Hematopoietic multipotent progenitor cell treated with erythropoietin and hydrocortisone succinate and interleukin-3 and kit ligand, for 17 days (in vitro differentiated cells): Measurements from ENCODE around the gene VPS4A.

Experiments used
- DNase-seq: peaks from one replicate; pipeline ENCODE4 v3.0.0-alpha.2; 2015; ENCODE audit warnings: low spot score

Gene VPS4A

GRCh38 chr16:69366431-69366830 is 55.3 kb downstream of the VPS4A start:
- DNase-seq, result no peak

GRCh38 chr16:69367980-69368379 is 56.8 kb downstream of the VPS4A start:
- DNase-seq, result no peak

GRCh38 chr16:69368866-69369265 is 57.7 kb downstream of the VPS4A start:
- no peak for DNase-seq

- DNase-seq, result no peak
These were observed 60.4 kb downstream of the VPS4A start for GRCh38 chr16:69371564-69371963.

DNA sequence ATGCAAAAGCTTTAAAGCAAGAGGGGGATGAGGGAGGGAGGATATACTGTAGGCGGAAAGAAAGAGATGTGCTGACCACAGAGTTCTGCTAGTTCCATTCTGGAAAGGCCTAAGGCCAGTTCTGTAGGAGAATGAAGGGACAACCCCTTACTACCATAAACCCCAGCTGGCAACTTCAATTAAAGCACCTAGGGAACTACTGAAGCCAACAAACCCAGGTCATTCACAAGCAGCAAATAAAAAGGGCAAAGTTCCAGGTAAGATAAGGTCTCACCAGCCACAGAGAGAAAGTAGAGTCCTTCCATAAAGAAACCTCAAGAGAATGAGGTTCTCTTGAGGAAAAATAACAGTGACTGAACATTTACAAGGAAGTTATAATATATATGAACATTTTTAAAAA is 61.9 kb downstream of the VPS4A start:
- DNase-seq, result no peak
